Eye (tissue), 1 donor: ENCODE results near the gene LRRK1.
A peak's percentile ranks its signal among the peaks of the same experiment; 100 is the strongest.

ENCODE experiments used
- DNase-seq: peaks from one replicate; pipeline ENCODE4 v3.0.0-alpha.2; 2015

LRRK1 gene

GRCh38 chr15:100983221-100983620 lies 64.1 kb downstream of the LRRK1 start:
- DNase-seq = no peak

- DNase-seq = no peak
Observed at GRCh38 chr15:100985401-100985800, 66.2 kb downstream of the LRRK1 start.

GRCh38 chr15:100986158-100986896 lies 67.2 kb downstream of the LRRK1 start:
- DNase-seq = no peak

GRCh38 chr15:100987143-100987542 lies 68.0 kb downstream of the LRRK1 start:
- no peak for DNase-seq

- DNase-seq = no peak
Observed at GRCh38 chr15:100988297-100988696, 69.1 kb downstream of the LRRK1 start.

GRCh38 chr15:100988857-100989256 lies 69.7 kb downstream of the LRRK1 start:
- DNase-seq = no peak

GRCh38 chr15:100994597-100995446 lies 75.7 kb downstream of the LRRK1 start:
- DNase-seq = no peak

GRCh38 chr15:100995471-100996430 lies 76.6 kb downstream of the LRRK1 start:
- DNase-seq = no peak

GRCh38 chr15:100997442-100997841 lies 78.3 kb downstream of the LRRK1 start:
- DNase-seq = no peak

GRCh38 chr15:100998630-100999029 lies 79.5 kb downstream of the LRRK1 start:
- DNase-seq = no peak

- DNase-seq = no peak
Observed at GRCh38 chr15:100999369-100999768, 80.2 kb downstream of the LRRK1 start.

GRCh38 chr15:101000271-101000681 lies 81.1 kb downstream of the LRRK1 start:
- no peak for DNase-seq

- DNase-seq = no peak
Observed at GRCh38 chr15:101001056-101001455, 81.9 kb downstream of the LRRK1 start.

GRCh38 chr15:101001796-101002195 lies 82.6 kb downstream of the LRRK1 start:
- no peak for DNase-seq

- DNase-seq = no peak
Observed at GRCh38 chr15:101003081-101003480, 83.9 kb downstream of the LRRK1 start.

- DNase-seq = no peak
Observed at GRCh38 chr15:101003706-101004105, 84.5 kb downstream of the LRRK1 start.

GRCh38 chr15:101004500-101004899 lies 85.3 kb downstream of the LRRK1 start:
- no peak for DNase-seq

- DNase-seq = no peak
Observed at GRCh38 chr15:101004986-101005747, 86.0 kb downstream of the LRRK1 start.

GRCh38 chr15:101006931-101007691 lies 88.0 kb downstream of the LRRK1 start:
- peak; percentile 94 for DNase-seq

- peak; percentile 92 for DNase-seq
Observed at GRCh38 chr15:101008158-101009139, 89.3 kb downstream of the LRRK1 start.
